Measurements from ENCODE around the gene TTC8.
"Not testable (repeated sequence)": the region's sequence is repeated elsewhere in the genome, so short reads cannot be mapped to it uniquely, and the experiment has no call there.

Gene TTC8

GRCh38 chr14:88824314-88825077 lies at the start of gene TTC8:
TTC8 (plus strand) TSS chr14:88824651; CDS start chr14:88824708, 57 bp downstream.
- DNase-seq (ENCODE audit: low read depth): peak; percentile 77

DNA sequence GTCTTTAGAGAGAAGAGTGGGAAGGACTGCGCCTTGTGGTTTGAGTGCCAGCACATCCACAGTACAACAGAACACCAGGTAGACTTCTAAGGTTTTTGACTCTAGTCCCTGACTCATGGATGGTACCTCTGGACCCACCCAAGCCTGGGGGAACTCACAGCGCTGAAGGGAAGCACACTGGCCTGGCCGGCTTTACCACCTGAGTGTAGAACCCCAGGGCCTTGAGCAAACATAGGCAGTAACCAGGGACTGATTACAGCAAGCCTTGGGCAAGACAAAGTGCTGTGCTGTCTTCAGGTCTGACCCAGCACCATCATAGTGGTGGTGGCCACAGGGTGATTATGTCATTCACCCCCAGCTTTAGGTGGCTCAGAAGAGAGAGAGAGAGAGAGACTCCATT lies 48.9 kb upstream of the TTC8 start:
- no peak for DNase-seq (ENCODE audit: low read depth)

DNA sequence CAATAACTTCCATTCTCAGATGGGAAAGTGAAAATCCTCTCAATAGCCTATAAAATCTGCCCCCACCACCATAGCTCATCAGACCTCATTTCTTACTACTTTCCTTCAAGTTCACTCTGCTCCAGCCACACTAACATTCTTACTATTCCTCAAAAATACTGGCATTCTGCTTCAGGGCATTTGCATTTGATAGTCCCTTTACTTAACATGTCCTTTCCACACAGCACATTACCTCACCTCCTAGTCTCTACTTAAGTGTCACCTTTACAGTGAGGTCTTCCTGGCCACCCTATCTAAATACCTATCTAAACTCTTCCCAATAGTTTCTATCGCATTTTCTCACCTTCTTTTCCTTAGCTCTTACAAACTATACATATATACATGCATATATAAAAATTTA lies 38.5 kb upstream of the TTC8 start:
- DNase-seq (ENCODE audit: low read depth): no peak

GRCh38 chr14:88786715-88787114 lies 37.7 kb upstream of the TTC8 start:
- DNase-seq (ENCODE audit: low read depth): no peak

DNA sequence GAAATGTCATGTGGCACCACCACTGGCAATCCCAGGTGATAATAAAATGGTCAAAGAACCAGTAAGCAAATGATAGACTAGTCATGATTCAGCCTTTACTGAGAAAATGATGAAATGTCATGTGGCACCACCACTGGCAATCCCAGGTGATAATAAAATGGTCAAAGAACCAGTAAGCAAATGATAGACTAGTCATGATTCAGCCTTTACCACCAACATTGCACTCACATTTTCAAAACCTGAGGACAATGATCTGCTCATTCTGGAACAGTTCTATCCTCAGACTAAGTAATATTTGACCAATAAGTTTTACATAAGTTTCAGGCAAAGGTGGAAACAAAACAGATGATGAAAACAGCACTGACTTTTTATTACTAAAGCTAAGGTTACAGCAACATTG lies 34.9 kb upstream of the TTC8 start:
- DNase-seq (ENCODE audit: low read depth): not testable (repeated sequence)

DNA sequence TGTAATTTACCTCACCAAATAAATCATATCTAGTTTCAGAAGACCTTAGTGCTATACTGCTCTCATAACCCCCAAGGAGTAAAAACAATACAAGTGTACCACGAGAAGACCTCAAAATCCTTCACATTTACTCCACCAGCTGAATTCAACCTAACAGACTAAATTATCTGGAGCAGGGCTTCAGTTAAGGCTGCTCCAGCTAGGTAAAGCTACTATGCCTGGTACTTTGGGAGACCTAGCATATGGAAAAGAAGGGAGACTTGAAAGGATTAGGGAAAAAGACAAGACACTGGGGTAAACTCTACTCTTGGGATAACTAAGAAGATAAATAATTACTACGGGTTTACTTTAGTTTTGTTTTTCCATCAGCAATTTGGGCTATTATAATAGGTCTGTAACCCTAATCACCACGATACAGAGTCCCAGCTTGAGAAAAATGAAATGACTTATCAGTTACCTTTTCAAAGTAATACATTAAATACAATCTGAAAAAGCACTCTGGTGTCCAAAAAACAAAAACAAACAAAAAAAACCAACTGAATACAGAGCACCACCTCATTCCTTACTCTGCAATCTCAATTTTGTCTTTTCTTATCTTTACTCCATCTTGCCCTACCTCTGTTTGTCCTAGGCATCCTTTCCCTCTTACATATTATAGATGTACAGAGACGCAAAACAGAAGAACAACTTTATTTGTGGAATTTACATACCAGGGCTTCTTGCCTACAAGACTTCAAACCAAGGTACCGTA lies 33.8 kb upstream of the TTC8 start:
- DNase-seq (ENCODE audit: low read depth): no peak

DNA sequence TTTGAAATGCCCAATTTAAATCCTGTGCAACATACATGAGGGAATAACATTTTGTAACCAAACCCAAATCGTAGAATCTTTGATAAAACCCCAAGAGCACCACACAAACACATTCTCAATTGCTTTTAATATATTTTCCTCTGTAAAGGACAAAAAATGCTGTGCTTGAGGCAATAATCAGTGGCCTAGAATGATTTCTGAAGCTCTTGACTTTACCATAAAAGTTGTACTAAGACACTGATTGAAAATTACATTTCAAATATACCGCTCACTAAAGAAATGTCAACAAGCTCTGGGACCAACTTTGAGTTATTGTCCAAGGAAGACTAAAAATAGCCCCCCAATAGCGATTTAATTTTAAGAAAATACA lies 33.2 kb upstream of the TTC8 start:
- no peak for DNase-seq (ENCODE audit: low read depth)

DNA sequence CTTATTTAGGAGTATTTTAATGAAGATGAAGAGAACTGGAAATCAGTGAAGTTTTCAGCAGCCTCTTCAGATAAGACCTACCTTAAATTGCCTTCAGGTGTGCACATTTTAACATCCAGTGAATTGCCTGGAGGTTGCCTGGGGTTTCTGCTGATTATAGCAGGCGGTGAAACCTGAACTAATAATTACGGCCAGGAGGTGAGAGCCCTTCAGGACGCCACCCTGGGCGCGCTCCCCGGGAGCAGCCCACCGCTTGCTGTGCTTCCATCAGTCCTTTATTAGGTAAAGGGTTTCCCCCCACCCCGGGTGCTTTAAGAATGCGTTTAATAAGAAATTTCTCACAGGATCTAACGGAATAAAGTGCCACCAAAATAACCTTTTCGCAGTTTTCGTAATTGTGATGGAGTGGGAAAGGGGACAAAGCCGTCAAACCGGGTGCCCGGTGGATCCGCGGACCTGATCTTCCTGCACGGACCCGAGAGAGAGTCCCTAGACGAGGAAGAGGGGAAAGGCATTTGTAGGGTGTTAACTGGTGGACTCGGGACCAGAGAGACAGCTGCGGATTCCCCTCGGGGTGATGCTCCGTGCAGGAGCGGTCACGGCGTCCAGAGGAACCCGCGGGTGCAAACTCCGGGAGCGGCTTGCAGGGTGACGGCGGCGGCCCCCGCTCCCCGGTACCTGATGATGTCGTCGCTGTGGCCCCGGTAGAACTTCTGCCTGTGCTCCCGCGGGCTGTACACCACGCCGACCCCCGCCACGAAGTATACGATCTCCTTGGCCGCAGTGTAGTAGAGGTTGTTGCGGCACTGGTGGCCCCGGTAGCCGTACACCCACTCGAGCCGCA lies 32.6 kb upstream of the TTC8 start:
- no peak for DNase-seq (ENCODE audit: low read depth)

DNA sequence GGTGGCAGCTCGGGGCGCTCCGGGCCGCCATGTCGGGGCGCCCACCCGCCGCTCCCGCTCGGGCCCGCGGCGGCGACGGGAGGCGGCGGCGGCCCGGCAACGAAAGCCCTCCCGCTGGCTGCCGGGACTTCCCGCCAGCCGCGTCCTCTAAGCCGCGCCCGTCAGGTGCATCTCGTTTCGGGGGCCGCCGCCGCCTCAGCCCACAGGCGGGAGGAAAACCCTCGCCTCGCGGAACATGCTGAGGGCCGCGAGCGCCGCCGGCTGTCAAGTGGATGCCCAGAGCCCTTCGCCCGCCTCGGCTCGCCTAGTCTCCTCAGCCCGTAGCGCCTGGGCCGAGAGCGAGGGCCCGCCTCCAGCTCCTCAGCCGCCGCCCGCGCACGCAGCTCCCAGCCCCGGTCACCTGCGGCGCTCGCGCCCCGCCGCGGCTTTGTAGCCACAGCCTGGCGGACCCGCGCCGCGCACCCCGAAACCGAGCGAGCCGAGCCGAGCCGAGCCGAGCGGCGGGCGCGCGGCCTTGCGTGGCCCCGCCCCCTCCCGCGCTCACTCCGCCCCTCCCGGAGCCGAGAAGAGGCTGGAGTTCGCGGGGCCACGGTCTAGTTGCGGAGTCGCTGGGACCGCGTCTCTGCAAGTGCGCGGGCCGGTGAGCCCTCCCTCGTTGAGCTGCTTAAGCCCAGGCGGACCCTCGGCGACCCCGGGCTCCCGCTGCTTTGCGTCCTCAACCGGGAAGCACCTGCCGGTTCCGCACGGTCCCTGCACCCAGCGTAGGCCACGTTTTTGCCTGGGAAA lies 31.8 kb upstream of the TTC8 start, which contains the start of gene EML5:
Gene EML5, minus strand, starts transcription at position 481 of the 786 bp plus-strand sequence. Its CDS starts 450 bp downstream, at position 31.
- DNase-seq (ENCODE audit: low read depth): peak; percentile 83

- DNase-seq (ENCODE audit: low read depth): no peak
These were observed 31.2 kb upstream of the TTC8 start for GRCh38 chr14:88793259-88793625.

DNA sequence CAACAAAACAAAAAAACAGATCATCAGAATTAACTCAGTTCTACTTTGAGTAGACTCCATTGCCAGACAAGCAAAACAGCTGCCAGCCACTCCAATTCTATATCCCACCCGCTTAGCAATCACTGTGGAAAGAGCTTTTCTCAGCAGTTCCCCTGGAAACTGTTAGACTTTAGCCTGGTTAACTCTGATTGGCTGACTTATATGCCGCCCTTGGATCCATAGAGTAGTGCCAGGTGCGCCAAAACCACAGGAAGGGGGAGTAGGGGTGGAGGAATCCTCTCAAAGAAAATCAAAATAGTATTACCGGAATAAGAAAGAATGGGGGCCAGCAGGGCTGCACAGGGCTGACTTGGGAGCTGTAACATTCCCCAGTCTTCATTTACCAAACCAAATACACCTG lies 26.3 kb upstream of the TTC8 start:
- DNase-seq (ENCODE audit: low read depth): no peak

DNA sequence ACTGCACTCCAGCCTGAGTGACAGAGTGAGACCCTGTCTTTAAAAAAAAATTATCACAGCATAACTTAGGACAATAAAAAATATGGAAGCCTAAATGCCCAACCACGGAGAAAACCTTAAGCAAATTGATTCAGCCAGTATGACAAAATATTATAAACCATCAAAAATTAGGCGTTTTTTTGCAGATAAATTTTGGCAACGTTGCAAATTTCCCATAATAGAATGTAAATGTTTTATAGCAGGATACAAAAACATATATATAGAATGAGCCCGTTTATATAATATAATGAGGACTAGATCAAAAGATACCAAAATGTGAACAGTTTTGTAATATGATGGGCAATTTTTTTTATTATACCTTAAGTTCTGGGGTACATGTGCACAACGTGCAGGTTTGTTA lies 24.9 kb upstream of the TTC8 start:
- no peak for DNase-seq (ENCODE audit: low read depth)

- DNase-seq (ENCODE audit: low read depth): no peak
These were observed 21.9 kb upstream of the TTC8 start for GRCh38 chr14:88802596-88802995.

- no peak for DNase-seq (ENCODE audit: low read depth)
These were observed 20.4 kb upstream of the TTC8 start for GRCh38 chr14:88804035-88804434.

GRCh38 chr14:88804477-88804876 lies 20.0 kb upstream of the TTC8 start:
- no peak for DNase-seq (ENCODE audit: low read depth)

GRCh38 chr14:88808359-88808758 lies 16.1 kb upstream of the TTC8 start:
- DNase-seq (ENCODE audit: low read depth): no peak

- no peak for DNase-seq (ENCODE audit: low read depth)
These were observed 8.5 kb upstream of the TTC8 start for GRCh38 chr14:88815980-88816379.

- DNase-seq (ENCODE audit: low read depth): no peak
These were observed 6.4 kb upstream of the TTC8 start for GRCh38 chr14:88818018-88818417.

DNA sequence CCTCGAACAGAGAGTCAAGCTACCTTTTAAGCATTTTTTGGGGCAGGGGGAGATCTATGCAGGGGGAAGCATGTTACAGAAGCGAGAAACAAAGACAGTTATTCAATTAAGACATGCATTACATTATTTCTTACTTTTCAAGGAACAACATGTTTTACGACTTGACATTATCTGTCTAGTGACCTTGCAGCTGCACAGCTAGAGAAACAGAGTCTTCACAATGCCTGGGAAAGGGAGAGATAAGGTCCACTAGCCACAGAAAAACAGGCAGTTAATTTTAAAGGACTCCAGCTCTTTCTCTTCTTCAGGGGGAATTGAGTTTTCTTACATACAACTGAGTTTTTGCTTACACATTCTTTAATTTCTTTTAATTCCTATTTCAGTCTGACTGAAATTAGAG lies 4.8 kb upstream of the TTC8 start:
- not testable (repeated sequence) for DNase-seq (ENCODE audit: low read depth)

GRCh38 chr14:88821378-88821777 lies 3.1 kb upstream of the TTC8 start:
- DNase-seq (ENCODE audit: low read depth): no peak

DNA sequence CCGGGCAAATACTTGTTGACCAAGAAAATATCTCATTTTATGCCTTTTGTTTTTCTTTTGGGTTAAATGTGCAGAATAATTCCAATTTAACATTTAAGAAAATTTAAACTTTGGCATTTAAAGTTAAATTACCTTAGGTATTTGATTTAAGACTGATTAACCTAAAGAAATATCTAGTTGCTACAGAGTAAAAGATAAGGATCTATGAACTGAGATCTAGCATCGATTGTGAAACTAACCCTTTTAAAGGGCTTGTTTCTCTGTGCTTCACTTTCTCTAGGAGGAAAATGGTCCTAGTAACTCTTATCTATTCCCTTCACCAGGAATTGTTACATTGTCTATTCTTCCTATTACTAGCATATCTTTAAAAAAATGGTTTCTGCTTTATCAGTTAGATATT lies 2.6 kb upstream of the TTC8 start:
- DNase-seq (ENCODE audit: low read depth): no peak

GRCh38 chr14:88823968-88824313 lies 510 bp upstream of the TTC8 start:
- no peak for DNase-seq (ENCODE audit: low read depth)
